ENCODE data around the gene PPIP5K1.
"Not testable (repeated sequence)": the region's sequence is repeated elsewhere in the genome, so short reads cannot be mapped to it uniquely, and the experiment has no call there.

Gene PPIP5K1

DNA sequence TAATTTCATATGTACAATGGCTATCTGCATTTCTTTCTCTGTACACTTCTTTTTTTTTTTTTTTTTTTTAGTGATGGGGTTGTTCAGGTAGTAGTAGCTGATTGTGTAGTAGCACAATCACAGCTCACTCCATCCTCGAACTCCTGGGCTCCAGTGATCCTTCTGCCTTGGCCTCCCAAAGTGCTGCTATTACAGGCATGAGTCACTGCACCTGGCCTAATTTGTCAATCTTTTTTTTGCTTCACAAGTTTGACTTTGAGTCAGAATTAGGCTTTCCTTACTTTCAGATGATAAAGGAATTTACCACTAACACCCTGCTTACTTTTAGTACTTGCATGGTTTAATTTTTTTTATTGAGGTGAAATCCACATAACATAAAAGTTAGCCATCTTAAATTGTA, 44.6 kb downstream of the PPIP5K1 start:
- DNase-seq (ENCODE audit: low read depth, low spot score): no peak

- no peak for DNase-seq (ENCODE audit: low read depth, low spot score)
Observed at GRCh38 chr15:43544266-43544665, 45.7 kb downstream of the PPIP5K1 start.

- DNase-seq (ENCODE audit: low read depth, low spot score): no peak
Observed at GRCh38 chr15:43541785-43542184, 48.2 kb downstream of the PPIP5K1 start.

- DNase-seq (ENCODE audit: low read depth, low spot score): no peak
Observed at GRCh38 chr15:43538091-43538490, 51.9 kb downstream of the PPIP5K1 start.

- no peak for DNase-seq (ENCODE audit: low read depth, low spot score)
Observed at GRCh38 chr15:43534897-43535296, 55.1 kb downstream of the PPIP5K1 start.

GRCh38 chr15:43532826-43533225, 57.2 kb downstream of the PPIP5K1 start:
- DNase-seq (ENCODE audit: low read depth, low spot score): not testable (repeated sequence)

DNA sequence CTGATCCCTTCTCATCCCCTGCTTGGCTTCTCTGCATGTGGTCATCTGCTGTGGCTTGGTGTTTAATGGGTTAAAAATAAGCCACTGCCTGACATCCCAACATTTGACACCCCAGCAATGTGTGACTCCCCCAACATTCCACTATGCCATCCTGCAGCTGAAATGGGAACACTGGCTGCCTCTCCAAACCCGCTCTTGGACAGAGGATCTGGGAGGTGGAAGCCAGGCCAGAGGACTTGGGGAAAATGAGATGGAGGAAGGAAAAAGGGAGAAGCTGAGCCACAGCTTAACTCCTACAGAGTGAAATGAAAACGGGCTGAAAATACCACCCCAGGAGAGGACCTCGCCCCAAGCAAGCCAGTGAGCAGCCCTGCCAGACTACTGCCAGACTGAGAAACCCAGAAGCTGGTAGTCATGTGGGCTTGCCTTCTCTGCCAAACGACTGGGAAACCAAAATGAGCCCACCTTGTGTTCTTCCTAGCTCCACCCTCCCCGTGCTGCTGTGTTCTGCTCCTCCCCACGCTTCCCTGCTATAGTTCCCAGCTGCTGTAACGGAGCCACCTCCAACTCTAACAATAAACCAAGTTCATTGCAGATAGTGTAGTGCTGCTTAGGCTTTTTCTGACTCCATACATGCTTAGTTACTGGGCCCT, 58.9 kb downstream of the PPIP5K1 start:
- no peak for DNase-seq (ENCODE audit: low read depth, low spot score)

DNA sequence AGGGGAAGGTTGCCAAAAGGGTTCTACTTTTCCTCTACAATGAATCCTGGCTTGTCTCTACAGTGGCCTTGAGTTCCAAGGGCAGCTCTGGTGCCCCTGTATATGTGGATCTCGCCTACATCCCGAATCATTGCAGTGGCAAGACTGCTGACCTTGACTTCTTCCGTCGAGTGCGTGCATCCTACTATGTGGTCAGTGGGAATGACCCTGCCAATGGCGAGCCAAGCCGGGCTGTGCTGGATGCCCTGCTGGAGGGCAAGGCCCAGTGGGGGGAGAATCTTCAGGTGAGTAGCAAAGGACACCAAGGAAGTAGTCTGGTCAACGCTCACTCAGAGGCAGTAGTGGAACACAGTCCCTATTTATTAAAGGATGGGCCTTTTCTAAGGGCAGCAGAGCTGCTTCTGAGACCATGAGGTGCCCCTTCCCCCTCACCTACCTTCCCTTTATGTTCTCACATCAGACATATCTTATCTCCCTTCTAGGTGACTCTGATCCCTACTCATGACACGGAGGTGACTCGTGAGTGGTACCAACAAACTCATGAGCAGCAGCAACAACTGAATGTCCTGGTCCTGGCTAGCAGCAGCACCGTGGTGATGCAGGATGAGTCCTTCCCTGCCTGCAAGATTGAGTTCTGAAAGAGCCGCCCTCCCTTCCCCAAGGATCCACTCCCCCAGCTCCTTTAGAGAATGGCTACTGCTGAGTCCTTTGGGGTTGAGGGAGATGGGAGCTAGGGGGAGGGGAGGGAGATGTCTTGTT, 60.2 kb downstream of the PPIP5K1 start:
- DNase-seq (ENCODE audit: low read depth, low spot score): no peak

- no peak for DNase-seq (ENCODE audit: low read depth, low spot score)
Observed at GRCh38 chr15:43529141-43529540, 60.9 kb downstream of the PPIP5K1 start.

GRCh38 chr15:43528542-43529007, 61.4 kb downstream of the PPIP5K1 start:
- no peak for DNase-seq (ENCODE audit: low read depth, low spot score)

GRCh38 chr15:43527802-43528541, 62.0 kb downstream of the PPIP5K1 start:
- DNase-seq (ENCODE audit: low read depth, low spot score): no peak

DNA sequence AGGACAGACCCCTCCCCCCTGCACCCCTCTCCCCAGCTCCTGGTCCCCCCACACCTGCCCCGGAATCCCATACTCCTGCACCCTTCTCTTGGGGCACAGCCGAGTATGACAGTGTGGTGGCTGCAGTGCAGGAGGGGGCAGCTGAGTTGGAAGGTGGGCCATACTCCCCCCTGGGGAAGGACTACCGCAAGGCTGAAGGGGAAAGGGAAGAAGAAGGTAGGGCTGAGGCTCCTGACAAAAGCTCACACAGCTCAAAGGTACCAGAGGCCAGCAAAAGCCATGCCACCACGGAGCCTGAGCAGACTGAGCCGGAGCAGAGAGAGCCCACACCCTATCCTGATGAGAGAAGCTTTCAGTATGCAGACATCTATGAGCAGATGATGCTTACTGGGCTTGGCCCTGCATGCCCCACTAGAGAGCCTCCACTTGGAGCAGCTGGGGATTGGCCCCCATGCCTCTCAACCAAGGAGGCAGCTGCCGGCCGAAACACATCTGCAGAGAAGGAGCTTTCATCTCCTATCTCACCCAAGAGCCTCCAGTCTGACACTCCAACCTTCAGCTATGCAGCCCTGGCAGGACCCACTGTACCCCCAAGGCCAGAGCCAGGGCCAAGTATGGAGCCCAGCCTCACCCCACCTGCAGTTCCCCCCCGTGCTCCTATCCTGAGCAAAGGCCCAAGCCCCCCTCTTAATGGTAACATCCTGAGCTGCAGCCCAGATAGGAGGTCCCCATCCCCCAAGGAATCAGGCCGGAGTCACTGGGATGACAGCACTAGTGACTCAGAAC, 62.8 kb downstream of the PPIP5K1 start:
- no peak for DNase-seq (ENCODE audit: low read depth, low spot score)

GRCh38 chr15:43526261-43526930, 63.6 kb downstream of the PPIP5K1 start:
- DNase-seq (ENCODE audit: low read depth, low spot score): no peak

GRCh38 chr15:43525131-43525530, 64.9 kb downstream of the PPIP5K1 start:
- no peak for DNase-seq (ENCODE audit: low read depth, low spot score)

DNA sequence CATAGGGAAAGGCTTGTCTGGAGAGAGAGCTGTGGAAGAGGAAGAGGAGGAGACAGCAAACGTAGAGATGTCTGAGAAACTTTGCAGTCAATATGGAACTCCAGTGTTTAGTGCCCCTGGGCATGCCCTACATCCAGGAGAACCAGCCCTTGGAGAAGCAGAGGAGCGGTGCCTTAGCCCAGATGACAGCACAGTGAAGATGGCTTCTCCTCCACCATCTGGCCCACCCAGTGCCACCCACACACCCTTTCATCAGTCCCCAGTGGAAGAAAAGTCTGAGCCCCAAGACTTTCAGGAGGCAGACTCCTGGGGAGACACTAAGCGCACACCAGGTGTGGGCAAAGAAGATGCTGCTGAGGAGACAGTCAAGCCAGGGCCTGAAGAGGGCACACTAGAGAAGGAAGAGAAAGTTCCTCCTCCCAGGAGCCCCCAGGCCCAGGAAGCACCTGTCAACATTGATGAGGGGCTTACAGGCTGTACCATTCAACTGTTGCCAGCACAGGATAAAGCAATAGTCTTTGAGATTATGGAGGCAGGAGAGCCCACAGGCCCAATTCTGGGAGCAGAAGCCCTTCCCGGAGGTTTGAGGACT, 65.7 kb downstream of the PPIP5K1 start:
- DNase-seq (ENCODE audit: low read depth, low spot score): no peak

GRCh38 chr15:43523646-43524045, 66.4 kb downstream of the PPIP5K1 start:
- DNase-seq (ENCODE audit: low read depth, low spot score): no peak

DNA sequence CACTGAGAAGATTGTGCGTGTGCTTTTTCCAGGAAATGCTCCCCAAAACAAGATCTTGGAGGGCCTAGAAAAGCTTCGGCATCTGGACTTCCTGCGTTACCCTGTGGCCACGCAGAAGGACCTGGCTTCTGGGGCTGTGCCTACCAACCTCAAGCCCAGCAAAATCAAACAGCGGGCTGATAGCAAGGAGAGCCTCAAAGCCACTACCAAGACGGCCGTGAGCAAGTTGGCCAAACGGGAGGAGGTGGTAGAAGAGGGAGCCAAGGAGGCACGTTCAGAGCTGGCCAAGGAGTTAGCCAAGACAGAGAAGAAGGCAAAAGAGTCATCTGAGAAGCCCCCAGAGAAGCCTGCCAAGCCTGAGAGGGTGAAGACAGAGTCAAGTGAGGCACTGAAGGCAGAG, 67.8 kb downstream of the PPIP5K1 start:
- no peak for DNase-seq (ENCODE audit: low read depth, low spot score)

GRCh38 chr15:43521419-43521818, 68.6 kb downstream of the PPIP5K1 start:
- no peak for DNase-seq (ENCODE audit: low read depth, low spot score)

GRCh38 chr15:43520138-43520537, 69.9 kb downstream of the PPIP5K1 start:
- no peak for DNase-seq (ENCODE audit: low read depth, low spot score)

- no peak for DNase-seq (ENCODE audit: low read depth, low spot score)
Observed at GRCh38 chr15:43519196-43519595, 70.8 kb downstream of the PPIP5K1 start.
